Measurements from ENCODE around the gene DYNC2H1. TPM values are rescaled to one million over a fixed set of nuclear protein-coding genes. Genes with fewer than 3 reads are reported as not detected.

Gene DYNC2H1
- total and polyA plus RNA-seq, 8 donors = 12.8 to 41.2 (median 31.1) TPM

GRCh38 chr11:103420593-103420992 is 311.4 kb downstream of the DYNC2H1 start:
- no peak overlapping the region for H3K4me3 ChIP-seq
- no peak for TF ChIP-seq CTCF (IDR thresholded peaks at IDR 0.05)
- intact Hi-C loops (cut with DNase I) = no loop called here
- ATAC-seq (no peak), DNase-seq (no peak)
- H3K27me3 ChIP-seq = no peaks in the 10 kb centered on the region
- no peaks in the 10 kb centered on the region for H3K4me1 ChIP-seq
- no peaks in the 10 kb centered on the region for H3K36me3 ChIP-seq
- H3K27ac ChIP-seq = no peak overlapping the region
- no peaks in the 10 kb centered on the region for H3K9me3 ChIP-seq

DNA sequence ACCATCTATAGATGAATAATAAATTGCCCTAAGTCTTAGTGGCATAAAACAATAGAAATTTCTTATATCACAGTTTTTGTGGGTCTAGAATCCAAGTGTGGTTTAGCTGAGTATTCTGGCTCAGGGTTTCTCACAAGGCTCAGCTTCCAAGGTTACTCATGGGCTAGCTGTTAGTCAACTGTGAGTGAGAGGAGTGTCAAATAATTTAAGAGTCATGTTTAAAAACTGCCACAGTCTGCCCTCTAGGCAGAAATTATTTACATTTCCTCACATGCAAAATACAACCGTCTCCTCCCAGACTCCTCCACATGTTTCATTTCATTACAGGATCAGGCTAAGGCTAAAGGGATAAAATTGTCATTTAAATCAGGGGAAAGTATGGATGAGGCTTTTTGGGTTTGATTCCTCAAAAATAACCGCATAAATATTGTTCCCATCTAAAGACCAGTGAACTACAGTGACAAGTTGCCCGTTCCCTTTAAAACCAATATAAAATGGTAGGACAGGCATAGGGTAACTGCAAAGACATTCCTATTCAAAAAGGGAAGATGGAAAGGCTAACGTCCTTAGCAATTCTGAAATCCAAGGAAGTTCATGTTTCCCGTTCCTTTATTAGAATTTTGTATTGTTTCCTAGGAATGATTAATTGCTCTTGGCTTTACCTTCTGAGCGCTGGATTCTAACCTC is 324.3 kb downstream of the DYNC2H1 start:
- peak in 1 of 4 donors; percentile 7 for DNase-seq

DNA sequence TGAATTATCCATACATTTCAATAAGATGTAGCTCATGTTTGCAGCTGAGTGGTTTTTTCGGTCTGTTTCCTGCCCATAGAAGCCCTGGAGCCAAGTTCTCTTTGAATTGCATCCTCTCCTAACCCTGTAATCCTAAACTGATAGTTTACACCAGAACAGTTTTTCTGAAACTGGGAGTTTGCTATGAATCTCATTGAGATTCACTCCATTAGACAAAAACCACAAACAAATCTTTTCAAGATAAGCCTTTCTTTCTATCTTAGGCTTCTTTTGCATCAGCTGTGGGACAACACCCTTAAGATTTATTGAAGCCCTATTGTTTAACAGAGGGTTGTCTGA is 324.8 kb downstream of the DYNC2H1 start:
- no peaks in the 10 kb centered on the region for H3K4me1 ChIP-seq
- H3K9me3 ChIP-seq = no peaks in the 10 kb centered on the region
- ATAC-seq = no peak
- DNase-seq = no peak
- no peak overlapping the region for H3K4me3 ChIP-seq
- H3K27me3 ChIP-seq = no peaks in the 10 kb centered on the region
- intact Hi-C loops (cut with DNase I) = no loop called here
- no peak overlapping the region for H3K27ac ChIP-seq
- TF ChIP-seq CTCF (IDR thresholded peaks at IDR 0.05) = no peak
- no peaks in the 10 kb centered on the region for H3K36me3 ChIP-seq

More for the DNA sequence above, 324.3 kb downstream of the DYNC2H1 start:
- no peak overlapping the region for H3K27ac ChIP-seq
- no peaks in the 10 kb centered on the region for H3K4me1 ChIP-seq
- no peaks in the 10 kb centered on the region for H3K27me3 ChIP-seq
- no peaks in the 10 kb centered on the region for H3K9me3 ChIP-seq
- no peak for TF ChIP-seq CTCF (IDR thresholded peaks at IDR 0.05)
- H3K36me3 ChIP-seq = no peaks in the 10 kb centered on the region
- intact Hi-C loops (cut with DNase I) = no loop called here
- peak; percentile 53 for ATAC-seq
- H3K4me3 ChIP-seq = no peak overlapping the region

GRCh38 chr11:103436131-103436770 is 327.0 kb downstream of the DYNC2H1 start:
- Histone ChIP-seq H3K36me3 (no peaks in the 10 kb centered on the region), H3K4me3 (no peak overlapping the region), H3K27ac (no peak overlapping the region), H3K27me3 (no peaks in the 10 kb centered on the region), H3K9me3 (no peaks in the 10 kb centered on the region), H3K4me1 (no peaks in the 10 kb centered on the region)
- intact Hi-C loops (cut with DNase I) = no loop called here
- ATAC-seq (no peak), DNase-seq (no peak)
- TF ChIP-seq CTCF (IDR thresholded peaks at IDR 0.05) = no peak

DNA sequence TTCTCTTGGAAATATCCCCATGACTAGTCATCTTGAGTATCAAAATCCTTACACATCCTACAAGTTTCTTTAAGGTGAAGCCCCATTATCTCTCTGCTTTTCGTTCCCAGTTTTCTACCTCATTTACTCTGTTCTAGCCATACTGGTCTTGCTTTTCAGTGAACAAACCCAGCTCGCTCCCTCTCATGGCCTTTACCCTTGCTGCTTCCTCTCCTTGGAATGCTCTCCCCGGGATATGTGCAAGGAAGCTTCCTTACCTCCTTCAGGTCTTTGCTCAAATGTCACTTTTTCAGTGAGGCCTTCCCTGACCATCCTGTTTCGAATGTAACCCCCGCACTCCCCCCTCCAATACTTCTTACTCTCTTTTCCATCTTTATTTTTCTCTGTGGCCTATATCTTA is 331.8 kb downstream of the DYNC2H1 start:
- Histone ChIP-seq H3K27me3 (no peaks in the 10 kb centered on the region), H3K9me3 (no peaks in the 10 kb centered on the region), H3K4me3 (no peak overlapping the region), H3K27ac (no peak overlapping the region), H3K4me1 (no peaks in the 10 kb centered on the region), H3K36me3 (no peaks in the 10 kb centered on the region)
- intact Hi-C loops (cut with DNase I) = no loop called here
- DNase-seq = no peak
- no peak for ATAC-seq
- TF ChIP-seq CTCF (IDR thresholded peaks at IDR 0.05) = no peak

Measured in left lung (tissue), 10 donors.